Suprapubic skin (tissue), 4 donors: Measurements from ENCODE around the gene GSDME.

ENCODE experiments used
- EP300 ChIP-seq: sonication (generic); formaldehyde crosslinking; IDR thresholded peaks from one replicate; pipeline ENCODE4 v1.6.1; 2017; ENCODE audit warnings: antibody characterized with exemption
- POLR2A ChIP-seq, 2 donors: fragments of 450-650 bp; IDR thresholded peaks; one replicate each; pipeline ENCODE4 v1.6.1; 2017; ENCODE audit warnings: antibody characterized with exemption in 2 of 2, mild to moderate bottlenecking in 2 of 2, moderate library complexity in 2 of 2
- POLR2AphosphoS5 ChIP-seq, 3 donors: sonication (generic); formaldehyde crosslinking; IDR thresholded peaks; one replicate each; pipeline ENCODE4 v1.6.1; 2017; ENCODE audit warnings: antibody characterized with exemption in 3 of 3
- TF ChIP-seq, protein P1 (sequence below), 2 donors: fragments of 200-600 bp in 1 of 2; fragments of 450-650 bp in 1 of 2; sonication (generic) in 1 of 2; IDR thresholded peaks; one replicate each; pipeline ENCODE4 v1.5.1; 2016 to 2019; ENCODE audit warnings: antibody characterized with exemption in 2 of 2, mild to moderate bottlenecking in 1 of 2, moderate library complexity in 1 of 2

DNA sequence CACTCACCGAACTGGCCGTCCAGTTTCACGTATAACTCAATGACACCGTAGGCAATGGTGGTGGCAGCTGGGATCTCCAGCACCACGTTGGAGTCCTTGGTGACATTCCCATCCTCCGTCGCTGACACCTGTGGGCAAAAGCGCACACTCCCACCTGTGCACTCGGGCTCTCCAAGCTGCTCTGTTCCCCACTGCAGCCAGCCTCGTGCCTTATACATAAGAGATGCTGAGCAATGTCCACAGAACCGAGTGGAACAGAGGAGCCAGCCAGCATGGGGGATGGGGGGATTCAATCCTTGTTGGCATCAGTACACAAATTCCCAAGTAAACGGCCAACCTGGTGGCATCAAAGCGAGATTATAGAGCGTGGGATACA, 40.0 kb downstream of the GSDME start:
- TF ChIP-seq, protein P1, sequence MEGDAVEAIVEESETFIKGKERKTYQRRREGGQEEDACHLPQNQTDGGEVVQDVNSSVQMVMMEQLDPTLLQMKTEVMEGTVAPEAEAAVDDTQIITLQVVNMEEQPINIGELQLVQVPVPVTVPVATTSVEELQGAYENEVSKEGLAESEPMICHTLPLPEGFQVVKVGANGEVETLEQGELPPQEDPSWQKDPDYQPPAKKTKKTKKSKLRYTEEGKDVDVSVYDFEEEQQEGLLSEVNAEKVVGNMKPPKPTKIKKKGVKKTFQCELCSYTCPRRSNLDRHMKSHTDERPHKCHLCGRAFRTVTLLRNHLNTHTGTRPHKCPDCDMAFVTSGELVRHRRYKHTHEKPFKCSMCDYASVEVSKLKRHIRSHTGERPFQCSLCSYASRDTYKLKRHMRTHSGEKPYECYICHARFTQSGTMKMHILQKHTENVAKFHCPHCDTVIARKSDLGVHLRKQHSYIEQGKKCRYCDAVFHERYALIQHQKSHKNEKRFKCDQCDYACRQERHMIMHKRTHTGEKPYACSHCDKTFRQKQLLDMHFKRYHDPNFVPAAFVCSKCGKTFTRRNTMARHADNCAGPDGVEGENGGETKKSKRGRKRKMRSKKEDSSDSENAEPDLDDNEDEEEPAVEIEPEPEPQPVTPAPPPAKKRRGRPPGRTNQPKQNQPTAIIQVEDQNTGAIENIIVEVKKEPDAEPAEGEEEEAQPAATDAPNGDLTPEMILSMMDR (IDR thresholded peaks at IDR 0.05), result no peak
- TF ChIP-seq POLR2A (IDR thresholded peaks at IDR 0.05) (no peak), POLR2AphosphoS5 (IDR thresholded peaks at IDR 0.05) (no peak), EP300 (no peak)
